ENCODE data around the gene CDH23.
A peak's percentile ranks its signal among the peaks of the same experiment; 100 is the strongest.

The CDH23 gene

GRCh38 chr10:71727738-71728737, 331.3 kb downstream of the CDH23 start:
- peak; percentile 64 for DNase-seq

- DNase-seq: no peak
Observed at GRCh38 chr10:71729161-71729636, 332.5 kb downstream of the CDH23 start.

GRCh38 chr10:71731791-71732190, 335.1 kb downstream of the CDH23 start:
- no peak for DNase-seq

GRCh38 chr10:71734797-71735196, 338.1 kb downstream of the CDH23 start:
- no peak for DNase-seq

- DNase-seq: no peak
Observed at GRCh38 chr10:71735709-71736569, 339.2 kb downstream of the CDH23 start.

GRCh38 chr10:71736570-71736952, 339.8 kb downstream of the CDH23 start:
- DNase-seq: no peak

- DNase-seq: no peak
Observed at GRCh38 chr10:71737001-71737833, 340.5 kb downstream of the CDH23 start.

GRCh38 chr10:71737834-71738197, 341.1 kb downstream of the CDH23 start:
- DNase-seq: no peak

GRCh38 chr10:71739358-71739900, 342.7 kb downstream of the CDH23 start:
- no peak for DNase-seq

- no peak for DNase-seq
Observed at GRCh38 chr10:71740069-71740653, 343.4 kb downstream of the CDH23 start.

GRCh38 chr10:71741029-71741428, 344.3 kb downstream of the CDH23 start:
- no peak for DNase-seq

GRCh38 chr10:71741671-71742070, 345.0 kb downstream of the CDH23 start:
- no peak for DNase-seq

GRCh38 chr10:71742301-71743088, 345.8 kb downstream of the CDH23 start:
- DNase-seq: no peak

GRCh38 chr10:71743089-71743838, 346.5 kb downstream of the CDH23 start:
- no peak for DNase-seq

- DNase-seq: no peak
Observed at GRCh38 chr10:71743866-71744265, 347.1 kb downstream of the CDH23 start.

GRCh38 chr10:71744897-71745663, 348.4 kb downstream of the CDH23 start:
- DNase-seq: no peak

GRCh38 chr10:71745664-71746250, 349.0 kb downstream of the CDH23 start:
- no peak for DNase-seq

GRCh38 chr10:71746344-71747037, 349.8 kb downstream of the CDH23 start:
- DNase-seq: no peak
